A673 (cell line): Measurements from ENCODE around the gene AGPAT2.

Experiments
- EZH2 ChIP-seq: fragments of 200-600 bp; sonication (generic); IDR thresholded peaks from 2 replicates; pipeline ENCODE4 v1.6.1; 2017; ENCODE audit warnings: borderline replicate concordance, low read depth, mild to moderate bottlenecking, mixed read lengths, antibody characterized with exemption, low read length; ENCODE audit not compliant: poor library complexity, severe bottlenecking
- TF ChIP-seq, protein P1 (sequence below): fragments of 300-800, 200-600 bp; sonication (generic); conservative IDR thresholded peaks from 2 replicates; pipeline ENCODE4 v1.5.1; 2017; ENCODE audit warnings: low read depth, mild to moderate bottlenecking, antibody characterized with exemption, low read length, moderate library complexity, mixed read lengths

DNA sequence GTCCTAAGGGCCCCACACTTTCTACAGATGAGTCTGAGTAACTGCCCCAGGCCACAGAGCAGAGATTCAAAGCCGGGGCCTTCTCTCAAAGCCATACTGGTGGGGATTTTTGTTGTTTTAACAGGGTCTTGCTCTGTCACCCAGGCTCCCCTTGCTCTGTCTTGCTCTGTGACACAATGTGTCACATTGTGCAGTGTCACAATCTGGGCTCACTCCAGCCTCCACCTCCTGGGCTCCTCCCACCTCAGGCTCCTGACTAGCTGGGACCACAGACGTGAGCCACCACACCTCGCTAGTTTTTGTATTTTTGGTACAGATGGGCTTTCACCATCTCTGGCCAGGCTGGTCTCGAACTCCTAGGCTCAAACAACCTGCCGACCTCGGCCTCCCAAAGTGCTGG, 8.6 kb downstream of the AGPAT2 start:
- no peak for TF ChIP-seq EZH2
- TF ChIP-seq, protein P1, sequence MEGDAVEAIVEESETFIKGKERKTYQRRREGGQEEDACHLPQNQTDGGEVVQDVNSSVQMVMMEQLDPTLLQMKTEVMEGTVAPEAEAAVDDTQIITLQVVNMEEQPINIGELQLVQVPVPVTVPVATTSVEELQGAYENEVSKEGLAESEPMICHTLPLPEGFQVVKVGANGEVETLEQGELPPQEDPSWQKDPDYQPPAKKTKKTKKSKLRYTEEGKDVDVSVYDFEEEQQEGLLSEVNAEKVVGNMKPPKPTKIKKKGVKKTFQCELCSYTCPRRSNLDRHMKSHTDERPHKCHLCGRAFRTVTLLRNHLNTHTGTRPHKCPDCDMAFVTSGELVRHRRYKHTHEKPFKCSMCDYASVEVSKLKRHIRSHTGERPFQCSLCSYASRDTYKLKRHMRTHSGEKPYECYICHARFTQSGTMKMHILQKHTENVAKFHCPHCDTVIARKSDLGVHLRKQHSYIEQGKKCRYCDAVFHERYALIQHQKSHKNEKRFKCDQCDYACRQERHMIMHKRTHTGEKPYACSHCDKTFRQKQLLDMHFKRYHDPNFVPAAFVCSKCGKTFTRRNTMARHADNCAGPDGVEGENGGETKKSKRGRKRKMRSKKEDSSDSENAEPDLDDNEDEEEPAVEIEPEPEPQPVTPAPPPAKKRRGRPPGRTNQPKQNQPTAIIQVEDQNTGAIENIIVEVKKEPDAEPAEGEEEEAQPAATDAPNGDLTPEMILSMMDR: no peak
